Inflammatory macrophage treated with lipopolysaccharide for 1 hour (primary cell): ENCODE data around the gene GRAMD2A.

ENCODE experiments used
- DNase-seq, 2 donors: peaks; one replicate each; pipeline ENCODE4 v3.0.0-alpha.2; 2020 to 2022

GRAMD2A gene

GRCh38 chr15:72166716-72167417, 30.7 kb downstream of the GRAMD2A start:
- DNase-seq: no peak

- no peak for DNase-seq
Measured at GRCh38 chr15:72163719-72164118, 33.9 kb downstream of the GRAMD2A start.

GRCh38 chr15:72162569-72162968, 35.0 kb downstream of the GRAMD2A start:
- DNase-seq: no peak

DNA sequence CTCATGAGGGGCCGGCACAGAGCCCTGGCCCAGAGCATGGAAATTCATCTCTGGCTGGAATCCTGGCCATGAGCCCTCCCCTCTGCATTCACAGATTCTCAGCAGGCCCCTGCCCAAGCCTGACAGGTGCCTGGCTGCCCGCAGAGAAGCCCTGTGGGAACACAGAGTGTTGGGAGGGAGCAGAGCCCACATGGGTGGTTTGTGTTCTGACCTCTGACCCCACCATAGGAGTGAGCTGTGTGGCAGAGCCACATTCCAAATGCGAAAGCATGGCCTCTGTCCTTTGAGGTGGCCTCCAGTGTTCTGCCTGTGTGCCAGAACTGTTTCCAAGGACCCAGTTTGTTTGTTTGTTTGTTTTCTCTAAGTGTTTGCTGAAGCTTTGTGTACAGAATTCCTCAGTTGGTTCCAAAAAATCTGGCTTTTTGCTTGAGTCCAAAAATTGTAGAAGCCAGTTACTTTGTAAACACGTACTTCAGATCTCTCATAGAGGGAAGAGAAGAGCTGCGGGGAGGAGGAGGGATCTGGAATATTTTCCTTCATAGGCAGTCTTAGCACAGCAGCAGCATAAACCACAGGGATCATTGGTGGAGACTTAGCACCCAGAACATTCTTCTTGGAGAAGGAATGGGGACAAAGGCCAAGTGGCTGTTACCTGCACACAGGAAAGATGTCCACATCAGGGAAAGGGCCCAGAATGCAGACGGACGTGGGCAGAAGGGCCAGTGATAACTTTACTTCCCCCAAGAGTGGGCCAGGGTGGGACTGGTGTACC, 36.0 kb downstream of the GRAMD2A start:
- DNase-seq: no peak

DNA sequence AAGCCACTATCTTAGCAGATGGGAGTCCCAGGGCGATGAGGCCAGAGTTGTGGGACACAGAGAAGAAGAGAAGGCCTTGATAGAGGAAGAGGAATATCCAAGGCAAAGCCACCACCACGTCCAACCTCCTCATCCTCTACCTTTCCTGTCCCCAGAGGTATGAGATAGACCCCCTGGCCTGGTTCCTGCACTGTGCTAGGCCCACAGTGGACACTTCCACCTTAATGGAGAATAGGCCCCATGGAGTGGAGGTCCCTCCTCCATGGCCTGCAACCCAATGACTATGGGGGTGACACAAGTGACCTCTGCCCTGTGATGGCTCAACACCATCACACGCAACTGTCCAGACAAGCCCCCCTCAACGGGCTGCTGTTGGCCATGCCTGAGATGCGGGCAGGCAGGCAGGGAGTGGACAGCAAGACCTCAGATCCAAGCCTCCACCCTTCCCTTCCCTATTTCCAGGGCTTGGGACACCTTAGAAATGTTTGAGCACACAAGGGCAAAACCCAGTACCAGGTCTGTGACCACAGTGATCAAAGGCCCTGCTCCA, 36.8 kb downstream of the GRAMD2A start:
- DNase-seq: no peak

GRCh38 chr15:72156928-72157327, 40.7 kb downstream of the GRAMD2A start:
- DNase-seq: peak; percentile 54 to 68

GRCh38 chr15:72155635-72156616, 41.7 kb downstream of the GRAMD2A start:
- DNase-seq: peak; percentile 69 to 94

GRCh38 chr15:72155003-72155621, 42.5 kb downstream of the GRAMD2A start:
- peak in 1 of 2 donors; percentile 25 for DNase-seq

DNA sequence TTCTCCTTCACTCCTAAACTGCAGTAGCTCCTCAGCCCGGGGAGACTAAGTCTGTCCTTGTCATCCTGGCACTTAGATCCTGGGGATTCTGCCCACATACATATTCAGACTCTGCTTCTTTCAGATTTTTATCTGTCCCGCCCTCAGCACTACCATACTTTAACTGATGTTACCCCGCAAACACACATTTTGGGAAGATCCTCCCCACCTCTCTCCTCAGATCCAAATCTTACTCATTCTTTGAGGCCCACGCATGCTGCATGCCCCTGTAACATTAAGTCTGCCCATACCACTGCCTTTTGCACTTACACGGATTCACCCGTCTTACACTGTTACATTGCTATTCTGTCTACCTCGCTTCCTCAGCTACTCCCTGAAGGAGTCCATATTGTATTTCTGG, 43.3 kb downstream of the GRAMD2A start:
- DNase-seq: no peak

DNA sequence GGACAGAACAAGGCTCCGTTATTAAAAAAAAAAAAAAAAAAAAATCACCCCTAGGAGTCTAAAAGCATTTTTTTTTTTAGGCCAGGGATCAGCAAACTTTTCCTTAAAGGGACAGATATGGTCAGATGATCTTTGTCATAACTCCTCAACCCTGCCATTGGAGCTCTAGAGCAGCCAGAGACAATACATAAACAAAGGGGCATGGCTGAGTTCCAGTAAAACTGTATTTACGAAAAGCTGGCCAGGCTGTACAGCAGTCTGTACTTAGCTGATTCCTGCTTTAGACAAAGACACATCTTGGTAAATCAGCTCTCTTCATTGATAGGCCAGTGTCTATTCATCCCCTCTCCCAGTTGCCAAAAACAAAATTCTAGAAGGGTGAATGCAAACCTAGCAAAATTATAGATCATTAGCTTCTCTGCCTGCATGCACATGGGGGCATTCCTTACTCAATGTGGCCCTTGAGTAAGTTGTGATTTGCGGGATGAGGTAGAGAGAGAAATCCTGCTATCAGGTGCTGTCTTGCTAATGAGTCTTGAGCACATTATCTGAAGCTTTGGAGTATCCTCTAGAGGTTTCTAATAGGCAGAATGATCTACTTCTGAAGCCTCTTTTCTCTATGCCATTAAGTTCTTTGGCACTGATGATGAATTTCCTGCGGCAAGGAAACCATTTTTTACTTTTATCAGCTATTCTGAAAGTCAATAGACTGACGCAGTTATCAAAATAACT, 44.2 kb downstream of the GRAMD2A start:
- no peak for DNase-seq

- DNase-seq: peak; percentile 34 to 38
Measured at GRCh38 chr15:72147418-72147817, 50.2 kb downstream of the GRAMD2A start.

DNA sequence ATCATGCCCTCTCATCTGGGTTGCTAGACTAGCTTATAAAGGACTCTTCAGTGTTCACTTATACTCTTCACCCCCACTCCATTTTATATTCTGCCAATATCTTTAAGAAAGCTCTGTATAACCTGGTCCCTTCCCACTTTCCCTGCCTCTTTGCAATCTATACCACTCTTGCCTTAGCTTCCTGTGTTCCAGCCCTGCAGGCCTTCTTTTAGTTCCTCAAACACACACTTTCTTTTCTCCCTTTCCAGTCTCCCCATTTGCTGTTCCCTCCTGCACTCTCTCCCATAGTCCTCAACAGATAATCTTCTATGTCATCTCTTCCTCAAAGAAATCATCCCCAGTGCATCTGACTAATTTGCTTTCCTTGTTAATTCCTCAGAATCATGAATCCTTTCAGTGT, 50.7 kb downstream of the GRAMD2A start:
- no peak for DNase-seq

DNA sequence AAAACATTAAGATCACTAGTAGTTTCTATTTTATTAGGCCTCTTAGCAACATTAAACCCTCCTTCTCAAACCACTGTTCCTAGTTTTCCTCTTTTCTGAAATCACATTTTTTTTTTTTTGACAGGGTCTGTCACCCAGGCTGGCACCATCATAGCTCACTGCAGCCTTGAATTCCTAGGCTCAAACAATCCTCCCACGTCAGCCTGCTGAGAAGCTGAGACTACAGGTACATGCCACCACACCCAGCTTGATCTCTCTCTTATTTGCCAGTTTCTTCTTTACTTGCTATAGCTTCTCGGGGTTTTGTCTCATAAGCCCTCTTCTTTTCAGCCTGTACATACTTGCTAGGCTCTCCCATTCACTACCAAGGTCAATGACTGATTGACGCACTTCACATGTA, 51.4 kb downstream of the GRAMD2A start:
- no peak for DNase-seq

DNA sequence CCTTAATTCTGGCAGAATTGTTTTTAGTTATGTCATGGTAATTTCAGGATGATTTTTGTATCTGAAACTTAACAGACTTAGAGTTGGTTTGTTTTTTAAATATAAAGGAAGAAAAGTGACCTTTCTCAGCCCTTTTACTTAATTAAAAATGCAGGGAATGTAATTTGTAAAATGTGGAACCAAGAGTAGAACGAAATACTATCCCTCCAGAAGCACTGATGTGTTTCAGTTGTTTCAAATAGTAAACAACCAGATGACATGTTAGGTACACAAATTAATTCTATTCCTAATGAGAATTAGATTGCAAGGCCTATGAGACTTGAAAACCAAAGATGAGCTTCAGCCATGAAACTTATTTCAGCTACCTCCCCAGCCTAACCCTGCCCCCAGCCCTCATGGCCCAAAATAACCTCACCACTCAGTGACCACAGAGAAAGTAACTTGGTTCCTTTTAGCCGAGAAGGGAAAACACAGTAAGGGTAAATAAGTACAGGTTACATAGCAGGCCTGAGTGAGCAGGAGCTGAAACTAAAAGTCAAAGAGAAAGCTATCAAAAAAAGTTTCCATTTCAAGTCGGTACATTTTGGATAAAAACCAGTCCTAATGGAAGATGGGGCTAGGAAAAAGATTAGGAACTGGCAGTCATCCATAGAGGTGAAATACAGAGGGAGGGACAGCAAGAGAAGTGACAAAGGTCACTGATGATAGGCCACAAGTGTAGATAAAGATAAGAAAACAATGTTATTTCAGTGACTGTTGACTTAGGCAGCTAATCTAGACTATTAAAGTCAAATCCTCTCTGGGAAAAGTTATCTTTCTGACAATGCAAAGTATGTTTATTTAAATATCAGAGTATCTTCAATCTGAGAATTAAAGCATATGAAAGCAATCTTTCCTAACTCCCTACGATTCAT, 56.2 kb downstream of the GRAMD2A start:
- DNase-seq: no peak

DNA sequence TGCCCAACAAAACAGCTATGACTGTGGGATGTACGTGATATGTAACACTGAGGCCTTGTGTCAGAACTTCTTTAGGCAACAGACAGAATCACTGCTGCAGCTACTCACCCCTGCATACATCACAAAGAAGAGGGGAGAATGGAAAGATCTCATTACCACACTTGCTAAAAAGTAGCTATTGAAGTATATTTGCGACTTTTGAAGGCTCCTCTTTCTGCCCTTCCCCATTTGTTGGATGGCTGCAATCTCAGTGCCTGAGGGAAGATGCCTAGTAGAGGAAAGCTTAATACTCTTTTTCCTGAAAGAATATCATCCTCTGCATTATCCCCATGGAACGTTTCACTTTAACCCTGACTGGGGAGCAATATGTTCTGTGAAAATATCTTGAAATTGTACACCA, 57.5 kb downstream of the GRAMD2A start:
- no peak for DNase-seq

DNA sequence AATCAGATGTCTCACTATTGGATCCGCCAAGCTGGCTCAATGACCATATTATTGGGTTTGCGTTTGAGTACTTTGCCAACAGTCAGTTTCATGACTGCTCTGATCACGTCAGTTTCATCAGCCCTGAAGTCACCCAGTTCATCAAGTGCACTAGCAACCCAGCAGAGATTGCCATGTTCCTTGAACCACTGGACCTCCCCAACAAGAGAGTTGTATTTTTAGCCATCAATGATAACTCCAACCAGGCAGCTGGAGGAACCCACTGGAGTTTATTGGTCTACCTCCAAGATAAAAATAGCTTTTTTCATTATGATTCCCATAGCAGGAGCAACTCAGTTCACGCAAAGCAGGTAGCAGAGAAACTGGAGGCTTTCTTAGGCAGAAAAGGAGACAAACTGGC, 57.9 kb downstream of the GRAMD2A start:
- DNase-seq: no peak

DNA sequence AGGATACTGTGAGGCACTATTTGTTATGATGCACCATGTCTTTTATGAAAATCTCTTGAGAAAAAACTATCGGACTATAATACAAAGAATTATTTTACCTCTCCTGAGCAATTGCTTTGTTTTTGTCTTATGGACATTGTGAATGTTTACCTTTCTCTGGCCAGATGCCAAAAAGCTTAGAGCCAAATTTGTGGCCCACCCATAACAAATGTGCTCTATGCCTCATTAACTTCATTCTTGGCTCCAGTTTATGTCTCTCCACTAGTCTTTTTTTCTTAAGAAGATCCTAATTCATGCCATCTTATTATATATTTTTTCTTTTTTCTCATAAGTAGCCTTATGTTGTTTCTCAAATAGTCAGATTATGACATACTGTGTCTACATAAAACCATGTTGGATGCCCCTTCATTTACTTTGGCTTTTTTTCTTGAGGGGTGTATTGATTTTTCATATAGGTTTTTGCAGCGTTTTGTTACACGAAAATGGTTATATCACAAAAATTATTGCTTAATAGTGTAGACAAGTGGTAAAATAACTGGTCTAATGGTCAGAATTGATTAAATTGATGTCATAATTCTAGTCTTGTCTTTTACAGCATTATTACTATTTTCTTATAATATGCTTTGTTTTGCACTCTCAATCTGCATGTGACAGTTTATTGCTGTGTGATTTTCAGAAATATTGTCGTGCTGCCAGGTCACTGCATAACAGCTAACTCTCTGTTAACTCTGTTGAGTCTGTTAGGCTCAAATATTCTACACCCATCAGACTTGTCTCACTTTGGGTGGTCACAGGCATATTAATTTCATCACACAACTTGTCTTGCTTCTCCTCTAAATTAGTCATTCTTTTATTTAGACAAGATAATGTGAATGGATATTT, 61.2 kb downstream of the GRAMD2A start:
- DNase-seq: no peak

- DNase-seq: no peak
Measured at GRCh38 chr15:72135719-72136118, 61.9 kb downstream of the GRAMD2A start.

- DNase-seq: no peak
Measured at GRCh38 chr15:72133211-72133610, 64.4 kb downstream of the GRAMD2A start.

DNA sequence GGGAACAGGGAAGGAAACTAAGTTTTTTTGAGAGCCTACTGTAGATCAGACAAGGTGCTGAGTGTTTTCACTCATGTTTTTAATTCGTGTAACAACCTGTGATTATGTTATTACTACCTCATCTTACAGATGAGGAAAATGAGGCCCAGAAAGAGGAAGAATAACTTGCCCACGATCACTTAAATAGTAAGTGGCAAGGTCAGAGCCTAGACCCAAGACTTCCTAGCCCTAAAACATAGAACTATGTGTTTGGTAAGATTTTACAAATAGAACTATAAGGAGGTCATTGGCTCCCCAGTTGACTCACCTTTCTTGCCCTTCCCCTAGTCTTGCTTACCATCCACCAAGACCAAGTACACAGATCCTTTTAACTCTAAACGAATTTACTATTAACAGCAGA, 65.7 kb downstream of the GRAMD2A start:
- DNase-seq: no peak
